ENCODE results near the gene KIAA1671. TPM values are rescaled to one million over a fixed set of nuclear protein-coding genes. Genes with fewer than 3 reads are reported as not detected.

Gene KIAA1671
- polyA plus RNA-seq, 1 donor from 2014 or later = 3.0 TPM

DNA sequence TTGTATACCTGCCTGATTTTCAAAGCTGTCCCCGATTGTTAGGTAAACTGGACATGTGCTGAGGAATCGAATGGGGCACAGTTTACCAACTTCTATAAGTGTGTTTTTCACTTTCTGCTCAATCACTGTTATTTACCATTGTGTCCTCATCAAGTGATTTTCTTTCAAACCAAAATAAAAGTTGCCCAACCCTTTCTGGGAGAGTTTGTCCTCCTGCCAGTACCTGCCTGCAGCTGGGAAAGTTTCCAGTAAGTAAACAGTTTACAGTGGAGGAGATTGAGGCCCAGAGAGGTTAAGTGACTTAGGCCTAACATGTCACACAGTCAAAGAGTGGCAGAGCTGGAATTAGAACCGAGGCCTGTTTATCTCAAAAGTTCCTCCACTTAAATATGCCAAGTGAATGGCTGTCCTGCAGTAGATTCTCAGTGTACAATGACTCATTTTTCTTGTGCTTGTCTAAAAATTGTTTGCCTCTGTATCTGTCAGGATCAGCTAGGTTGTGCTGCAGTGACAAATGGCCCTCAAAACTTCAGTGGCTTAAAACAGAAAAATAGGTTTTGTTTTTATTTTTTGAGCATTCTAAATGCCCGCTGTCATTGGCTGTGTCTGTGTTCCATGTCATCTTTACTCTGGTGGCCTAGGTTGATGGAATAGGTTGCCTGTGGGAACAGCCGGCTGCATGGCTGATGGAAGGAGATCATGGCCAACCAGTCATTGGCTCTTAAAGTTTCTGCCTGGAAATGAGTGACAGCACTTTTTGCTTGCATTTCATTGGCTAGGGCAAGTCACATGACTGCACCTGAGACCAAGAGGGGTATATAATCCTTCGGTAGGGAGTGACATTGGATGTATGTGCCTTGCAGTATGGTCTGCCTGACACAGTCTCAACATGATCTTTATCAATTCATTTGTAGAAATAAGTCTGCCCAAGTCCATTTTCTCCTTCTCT is 185.3 kb downstream of the KIAA1671 start:
- Histone ChIP-seq H3K36me3 (ENCODE audit: insufficient read depth, low read length) (no peaks in the 10 kb centered on the region), H4K20me1 (ENCODE audit: insufficient read depth) (no peaks in the 10 kb centered on the region), H3K4me3 (ENCODE audit: low read length) (no peak overlapping the region), H3K9me3 (ENCODE audit: low read length) (no peaks in the 10 kb centered on the region), H3K4me2 (ENCODE audit: low read length) (no peak overlapping the region), H3K9ac (ENCODE audit: low read length) (no peak overlapping the region), H3K9me2 (ENCODE audit: insufficient read depth, low read length) (no peaks in the 10 kb centered on the region), H3F3A (ENCODE audit: insufficient read depth, low read length, poor library complexity, severe bottlenecking) (no peaks in the 10 kb centered on the region), H2AFZ (ENCODE audit: low read depth, low read length) (no peak overlapping the region), H3K79me2 (replicated peaks; ENCODE audit: insufficient read depth, low read length) (no peaks in the 10 kb centered on the region), H3K27me3 (ENCODE audit: insufficient read depth, low read depth, low read length) (no peaks in the 10 kb centered on the region), H3K27ac (ENCODE audit: low read length) (no peak overlapping the region)
- TF ChIP-seq, protein P1, sequence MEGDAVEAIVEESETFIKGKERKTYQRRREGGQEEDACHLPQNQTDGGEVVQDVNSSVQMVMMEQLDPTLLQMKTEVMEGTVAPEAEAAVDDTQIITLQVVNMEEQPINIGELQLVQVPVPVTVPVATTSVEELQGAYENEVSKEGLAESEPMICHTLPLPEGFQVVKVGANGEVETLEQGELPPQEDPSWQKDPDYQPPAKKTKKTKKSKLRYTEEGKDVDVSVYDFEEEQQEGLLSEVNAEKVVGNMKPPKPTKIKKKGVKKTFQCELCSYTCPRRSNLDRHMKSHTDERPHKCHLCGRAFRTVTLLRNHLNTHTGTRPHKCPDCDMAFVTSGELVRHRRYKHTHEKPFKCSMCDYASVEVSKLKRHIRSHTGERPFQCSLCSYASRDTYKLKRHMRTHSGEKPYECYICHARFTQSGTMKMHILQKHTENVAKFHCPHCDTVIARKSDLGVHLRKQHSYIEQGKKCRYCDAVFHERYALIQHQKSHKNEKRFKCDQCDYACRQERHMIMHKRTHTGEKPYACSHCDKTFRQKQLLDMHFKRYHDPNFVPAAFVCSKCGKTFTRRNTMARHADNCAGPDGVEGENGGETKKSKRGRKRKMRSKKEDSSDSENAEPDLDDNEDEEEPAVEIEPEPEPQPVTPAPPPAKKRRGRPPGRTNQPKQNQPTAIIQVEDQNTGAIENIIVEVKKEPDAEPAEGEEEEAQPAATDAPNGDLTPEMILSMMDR (IDR thresholded peaks at IDR 0.05; ENCODE audit: poor library complexity, severe bottlenecking) = no peak
- TF ChIP-seq TAF1 (IDR thresholded peaks at IDR 0.05; ENCODE audit: low read depth) (no peak), RAD21 (conservative IDR thresholded peaks at IDR 0.05) (no peak), POLR2AphosphoS5 (IDR thresholded peaks at IDR 0.05) (no peak), MXI1 (conservative IDR thresholded peaks at IDR 0.05; ENCODE audit: poor library complexity, severe bottlenecking) (no peak), EP300 (conservative IDR thresholded peaks at IDR 0.05; ENCODE audit: poor library complexity, severe bottlenecking) (no peak), SMC3 (conservative IDR thresholded peaks at IDR 0.05; ENCODE audit: poor library complexity) (no peak), EZH2 (IDR thresholded peaks at IDR 0.05; ENCODE audit: borderline replicate concordance, insufficient read depth, low read length, poor library complexity, severe bottlenecking) (no peak)
- TF ChIP-seq, protein P2, sequence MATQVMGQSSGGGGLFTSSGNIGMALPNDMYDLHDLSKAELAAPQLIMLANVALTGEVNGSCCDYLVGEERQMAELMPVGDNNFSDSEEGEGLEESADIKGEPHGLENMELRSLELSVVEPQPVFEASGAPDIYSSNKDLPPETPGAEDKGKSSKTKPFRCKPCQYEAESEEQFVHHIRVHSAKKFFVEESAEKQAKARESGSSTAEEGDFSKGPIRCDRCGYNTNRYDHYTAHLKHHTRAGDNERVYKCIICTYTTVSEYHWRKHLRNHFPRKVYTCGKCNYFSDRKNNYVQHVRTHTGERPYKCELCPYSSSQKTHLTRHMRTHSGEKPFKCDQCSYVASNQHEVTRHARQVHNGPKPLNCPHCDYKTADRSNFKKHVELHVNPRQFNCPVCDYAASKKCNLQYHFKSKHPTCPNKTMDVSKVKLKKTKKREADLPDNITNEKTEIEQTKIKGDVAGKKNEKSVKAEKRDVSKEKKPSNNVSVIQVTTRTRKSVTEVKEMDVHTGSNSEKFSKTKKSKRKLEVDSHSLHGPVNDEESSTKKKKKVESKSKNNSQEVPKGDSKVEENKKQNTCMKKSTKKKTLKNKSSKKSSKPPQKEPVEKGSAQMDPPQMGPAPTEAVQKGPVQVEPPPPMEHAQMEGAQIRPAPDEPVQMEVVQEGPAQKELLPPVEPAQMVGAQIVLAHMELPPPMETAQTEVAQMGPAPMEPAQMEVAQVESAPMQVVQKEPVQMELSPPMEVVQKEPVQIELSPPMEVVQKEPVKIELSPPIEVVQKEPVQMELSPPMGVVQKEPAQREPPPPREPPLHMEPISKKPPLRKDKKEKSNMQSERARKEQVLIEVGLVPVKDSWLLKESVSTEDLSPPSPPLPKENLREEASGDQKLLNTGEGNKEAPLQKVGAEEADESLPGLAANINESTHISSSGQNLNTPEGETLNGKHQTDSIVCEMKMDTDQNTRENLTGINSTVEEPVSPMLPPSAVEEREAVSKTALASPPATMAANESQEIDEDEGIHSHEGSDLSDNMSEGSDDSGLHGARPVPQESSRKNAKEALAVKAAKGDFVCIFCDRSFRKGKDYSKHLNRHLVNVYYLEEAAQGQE (IDR thresholded peaks at IDR 0.05; ENCODE audit: borderline replicate concordance) = no peak

DNA sequence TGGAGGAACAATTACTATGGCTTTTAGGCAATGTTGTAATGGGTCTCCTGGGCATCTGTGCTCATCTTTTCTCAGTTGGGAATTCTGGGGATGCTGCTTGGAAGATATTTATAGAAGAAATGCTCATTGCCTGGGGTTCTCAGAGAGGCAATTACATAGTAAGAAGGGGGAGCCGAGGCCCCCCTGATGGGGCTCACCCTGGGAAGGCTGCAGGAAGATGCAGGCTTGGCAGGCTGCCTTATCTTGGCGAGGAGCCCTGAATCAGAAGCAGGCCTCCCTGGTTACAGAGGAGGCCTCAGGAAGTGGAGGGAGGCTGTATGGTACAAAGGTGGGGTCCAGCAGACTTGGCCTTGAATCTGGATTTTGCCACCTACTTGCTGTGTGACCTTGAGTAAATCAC is 186.5 kb downstream of the KIAA1671 start:
- no peak overlapping the region for H3K4me2 ChIP-seq (ENCODE audit: low read length)
- no peak overlapping the region for H3K4me3 ChIP-seq (ENCODE audit: low read length)
- peak overlapping the region; percentile 29 for H3K27ac ChIP-seq (ENCODE audit: low read length)
- no peaks in the 10 kb centered on the region for H3K79me2 ChIP-seq (replicated peaks; ENCODE audit: insufficient read depth, low read length)
- TF ChIP-seq, protein P2 (IDR thresholded peaks at IDR 0.05; ENCODE audit: borderline replicate concordance) = no peak
- TF ChIP-seq RAD21 (conservative IDR thresholded peaks at IDR 0.05) (no peak), POLR2AphosphoS5 (IDR thresholded peaks at IDR 0.05) (no peak)
- H3K27me3 ChIP-seq (ENCODE audit: insufficient read depth, low read depth, low read length) = no peaks in the 10 kb centered on the region
- H3K36me3 ChIP-seq (ENCODE audit: insufficient read depth, low read length) = no peaks in the 10 kb centered on the region
- no peaks in the 10 kb centered on the region for H3K9me2 ChIP-seq (ENCODE audit: insufficient read depth, low read length)
- H2AFZ ChIP-seq (ENCODE audit: low read depth, low read length) = no peak overlapping the region
- no peaks in the 10 kb centered on the region for H4K20me1 ChIP-seq (ENCODE audit: insufficient read depth)
- no peaks in the 10 kb centered on the region for H3F3A ChIP-seq (ENCODE audit: insufficient read depth, low read length, poor library complexity, severe bottlenecking)
- no peak overlapping the region for H3K9ac ChIP-seq (ENCODE audit: low read length)
- H3K9me3 ChIP-seq (ENCODE audit: low read length) = no peaks in the 10 kb centered on the region
